Right atrium auricular region (tissue), 2 donors: Measurements from ENCODE around the gene LRRK1. TPM values are rescaled to one million over a fixed set of nuclear protein-coding genes. Genes with fewer than 3 reads are reported as not detected.

Source experiments
- DNase-seq: peaks from one replicate; pipeline ENCODE4 v3.0.0-alpha.2; 2019; ENCODE audit warnings: low spot score
- H3K27ac ChIP-seq, 2 donors: fragments of 200-600 bp; sonication (generic); 1 replicate in 1 of 2; 2 replicates in 1 of 2; pipeline ENCODE4 v1.5.1; 2016 to 2019
- H3K27me3 ChIP-seq, 2 donors: fragments of 200-600 bp; sonication (generic); one replicate each; pipeline versions ENCODE4 v1.5.1 to v1.6.0; 2017 to 2019
- H3K36me3 ChIP-seq: fragments of 200-600 bp; sonication (generic); one replicate; pipeline ENCODE4 v1.5.1; 2016
- H3K4me1 ChIP-seq, 2 donors: fragments of 200-600 bp; sonication (generic); one replicate each; pipeline versions ENCODE4 v1.5.1 to v1.6.0; 2017 to 2019
- H3K4me3 ChIP-seq, 2 donors: fragments of 200-600 bp; sonication (generic); 1 replicate in 1 of 2; 2 replicates in 1 of 2; pipeline ENCODE4 v1.5.1; 2017 to 2019; ENCODE audit warnings: mild to moderate bottlenecking in 1 of 2, moderate library complexity in 1 of 2
- H3K9me3 ChIP-seq, 2 donors: fragments of 200-600 bp; sonication (generic); one replicate each; pipeline ENCODE4 v1.5.1; 2019
- CTCF ChIP-seq, 2 donors: fragments of 200-600 bp; sonication (generic); IDR thresholded peaks; one replicate each; pipeline ENCODE4 v1.5.1; 2019; ENCODE audit warnings: antibody characterized with exemption in 2 of 2
- total RNA-seq, 2 donors: library from RNA; depleted of rRNA; stranded (reverse); fragments of >200 nt; gene quantifications; one replicate each; pipeline ENCODE4 v1.1.0, GENCODE V29; 2016

LRRK1 gene
- 1 to 10 TPM; 1.9 to 4.4 TPM for total RNA-seq

- no peak for DNase-seq
- peaks cover 0 to 10% of the 10 kb centered on the region in 2 donors for H3K27me3 ChIP-seq
- H3K9me3 ChIP-seq: no peaks in the 10 kb centered on the region
- TF ChIP-seq CTCF (IDR thresholded peaks at IDR 0.05): no peak
- H3K4me1 ChIP-seq: peaks cover 0 to 8% of the 10 kb centered on the region in 2 donors
- H3K4me3 ChIP-seq: peak within 1 kb of the TSS; percentile 68 to 74
- H3K36me3 ChIP-seq: no peaks in the 10 kb centered on the region
- peak within 1 kb of the TSS; percentile 67 to 77 for H3K27ac ChIP-seq
These were observed at the start of gene LRRK1 for GRCh38 chr15:100918690-100919480. LRRK1 (plus strand) TSS chr15:100919357; CDS start chr15:100924633, 5,276 bp downstream.

- H3K4me3 ChIP-seq: no peak overlapping the region
- no peaks in the 10 kb centered on the region for H3K36me3 ChIP-seq
- H3K27me3 ChIP-seq: no peaks in the 10 kb centered on the region
- TF ChIP-seq CTCF (IDR thresholded peaks at IDR 0.05): peak; percentile 90 to 96
- H3K9me3 ChIP-seq: no peaks in the 10 kb centered on the region
- no peak overlapping the region for H3K27ac ChIP-seq
- DNase-seq: peak; percentile 88
- H3K4me1 ChIP-seq: no peaks in the 10 kb centered on the region
These were observed 46.0 kb upstream of the LRRK1 start for GRCh38 chr15:100873029-100873677.

- TF ChIP-seq CTCF (IDR thresholded peaks at IDR 0.05): no peak
- H3K4me3 ChIP-seq: no peak overlapping the region
- peaks cover 0 to 7% of the 10 kb centered on the region in 2 donors for H3K27me3 ChIP-seq
These were observed 43.7 kb upstream of the LRRK1 start for GRCh38 chr15:100875495-100875894.

GRCh38 chr15:100875976-100876375, 43.2 kb upstream of the LRRK1 start:
- DNase-seq: no peak
- Histone ChIP-seq H3K36me3 (no peaks in the 10 kb centered on the region), H3K4me1 (peaks cover 0 to 10% of the 10 kb centered on the region in 2 donors), H3K4me3 (no peak overlapping the region), H3K27ac (no peak overlapping the region), H3K27me3 (peaks cover 0 to 7% of the 10 kb centered on the region in 2 donors), H3K9me3 (no peaks in the 10 kb centered on the region)
- TF ChIP-seq CTCF (IDR thresholded peaks at IDR 0.05): no peak

More at GRCh38 chr15:100875495-100875894, 43.7 kb upstream of the LRRK1 start:
- Histone ChIP-seq H3K9me3 (no peaks in the 10 kb centered on the region), H3K4me1 (peaks cover 0 to 9% of the 10 kb centered on the region in 2 donors), H3K36me3 (no peaks in the 10 kb centered on the region), H3K27ac (no peak overlapping the region)
- no peak for DNase-seq

- DNase-seq: no peak
- Histone ChIP-seq H3K36me3 (no peaks in the 10 kb centered on the region), H3K4me3 (no peak overlapping the region), H3K27me3 (peaks cover 0 to 7% of the 10 kb centered on the region in 2 donors), H3K9me3 (no peaks in the 10 kb centered on the region), H3K4me1 (peaks cover 0 to 10% of the 10 kb centered on the region in 2 donors), H3K27ac (no peak overlapping the region)
- no peak for TF ChIP-seq CTCF (IDR thresholded peaks at IDR 0.05)
These were observed 41.6 kb upstream of the LRRK1 start for GRCh38 chr15:100877551-100877950.
